SK-N-SH treated with all-trans-retinoic acid at 6 μM for 48 hours (cell line): ENCODE measurements around the gene ZNHIT3.

Experiments
- BACH2 ChIP-seq: fragments of 250-450 bp; sonication (Bioruptor Pico); IDR thresholded peaks from 2 replicates; pipeline ENCODE4 v1.9.0; 2021; ENCODE audit warnings: mild to moderate bottlenecking, borderline replicate concordance
- CREB5 ChIP-seq: fragments of 250-450 bp; sonication (Bioruptor Pico); IDR thresholded peaks from 2 replicates; pipeline ENCODE4 v1.5.1; 2020; ENCODE audit warnings: low read depth, mild to moderate bottlenecking, moderate library complexity
- RARB ChIP-seq: fragments of 250-450 bp; sonication (Bioruptor Pico); IDR thresholded peaks from 2 replicates; pipeline ENCODE4 v1.8.0; 2021; ENCODE audit warnings: mild to moderate bottlenecking, moderate library complexity
- ZNF70 ChIP-seq: fragments of 450-650 bp; formaldehyde crosslinking; IDR thresholded peaks from 2 replicates; pipeline ENCODE4 v1.5.0; 2020; ENCODE audit warnings: mild to moderate bottlenecking, moderate library complexity
- TF ChIP-seq, protein P1 (sequence below): fragments of 250-450 bp; sonication (Bioruptor Pico); IDR thresholded peaks from 2 replicates; pipeline ENCODE4 v1.8.0; 2020; ENCODE audit warnings: mild to moderate bottlenecking, moderate library complexity, borderline replicate concordance

- TF ChIP-seq RARB (CRISPR knock-in tag) = no peak
- no peak for TF ChIP-seq BACH2 (CRISPR knock-in tag)
- TF ChIP-seq, protein P1, sequence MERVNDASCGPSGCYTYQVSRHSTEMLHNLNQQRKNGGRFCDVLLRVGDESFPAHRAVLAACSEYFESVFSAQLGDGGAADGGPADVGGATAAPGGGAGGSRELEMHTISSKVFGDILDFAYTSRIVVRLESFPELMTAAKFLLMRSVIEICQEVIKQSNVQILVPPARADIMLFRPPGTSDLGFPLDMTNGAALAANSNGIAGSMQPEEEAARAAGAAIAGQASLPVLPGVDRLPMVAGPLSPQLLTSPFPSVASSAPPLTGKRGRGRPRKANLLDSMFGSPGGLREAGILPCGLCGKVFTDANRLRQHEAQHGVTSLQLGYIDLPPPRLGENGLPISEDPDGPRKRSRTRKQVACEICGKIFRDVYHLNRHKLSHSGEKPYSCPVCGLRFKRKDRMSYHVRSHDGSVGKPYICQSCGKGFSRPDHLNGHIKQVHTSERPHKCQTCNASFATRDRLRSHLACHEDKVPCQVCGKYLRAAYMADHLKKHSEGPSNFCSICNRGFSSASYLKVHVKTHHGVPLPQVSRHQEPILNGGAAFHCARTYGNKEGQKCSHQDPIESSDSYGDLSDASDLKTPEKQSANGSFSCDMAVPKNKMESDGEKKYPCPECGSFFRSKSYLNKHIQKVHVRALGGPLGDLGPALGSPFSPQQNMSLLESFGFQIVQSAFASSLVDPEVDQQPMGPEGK (CRISPR knock-in tag) = no peak
- TF ChIP-seq CREB5 (CRISPR knock-in tag) = no peak
- no peak for TF ChIP-seq ZNF70 (CRISPR knock-in tag)
These were observed 14.3 kb downstream of the ZNHIT3 start for GRCh38 chr17:36500745-36501225.
